Measurements from ENCODE around the gene SHF.
A peak's percentile ranks its signal among the peaks of the same experiment; 100 is the strongest.
"Not testable (repeated sequence)": the region's sequence is repeated elsewhere in the genome, so short reads cannot be mapped to it uniquely, and the experiment has no call there.

SHF gene

GRCh38 chr15:45146405-45146804 is 41.4 kb downstream of the SHF start:
- DNase-seq = no peak

GRCh38 chr15:45144775-45145174 is 43.0 kb downstream of the SHF start:
- no peak for DNase-seq

DNA sequence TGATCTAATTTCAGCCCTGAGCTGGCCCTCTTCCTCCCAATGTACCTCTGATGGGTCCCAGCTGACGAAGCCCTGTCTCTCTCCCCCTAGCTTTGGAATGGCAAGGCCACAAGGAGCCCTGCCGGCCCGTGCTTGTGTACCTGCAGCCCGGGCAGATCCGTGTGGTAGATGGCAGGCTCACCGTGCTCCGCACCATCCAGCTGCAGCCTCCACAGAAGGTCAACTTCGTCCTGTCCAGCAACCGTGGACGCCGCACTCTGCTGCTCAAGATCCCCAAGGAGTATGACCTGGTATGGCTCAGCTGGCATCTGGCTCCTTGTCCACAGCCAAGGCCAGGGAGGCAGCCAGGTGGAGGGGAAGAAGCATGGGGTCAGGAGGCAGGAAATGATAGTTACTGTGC is 43.8 kb downstream of the SHF start:
- DNase-seq = no peak

DNA sequence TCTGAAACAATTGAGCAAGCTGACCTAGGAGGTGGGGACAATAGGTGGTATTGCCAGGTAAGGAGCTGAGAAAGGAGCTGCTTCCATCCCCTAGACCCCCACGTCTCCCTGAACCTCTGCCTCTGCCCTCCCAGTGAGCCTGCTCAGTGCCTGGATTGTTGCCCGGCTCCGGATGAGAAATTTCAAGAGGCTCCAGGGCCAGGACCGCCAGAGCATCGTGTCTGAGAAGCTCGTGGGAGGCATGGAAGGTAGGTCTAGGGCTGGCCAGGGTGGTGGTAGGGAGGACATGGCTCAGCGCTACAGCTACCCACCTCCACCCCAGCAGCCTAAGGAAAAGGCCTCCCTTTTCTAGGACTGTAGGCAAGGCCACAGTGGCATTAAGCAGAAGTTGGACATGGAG is 44.7 kb downstream of the SHF start:
- DNase-seq = no peak

- DNase-seq = no peak
Measured at GRCh38 chr15:45141386-45141785, 46.4 kb downstream of the SHF start.

DNA sequence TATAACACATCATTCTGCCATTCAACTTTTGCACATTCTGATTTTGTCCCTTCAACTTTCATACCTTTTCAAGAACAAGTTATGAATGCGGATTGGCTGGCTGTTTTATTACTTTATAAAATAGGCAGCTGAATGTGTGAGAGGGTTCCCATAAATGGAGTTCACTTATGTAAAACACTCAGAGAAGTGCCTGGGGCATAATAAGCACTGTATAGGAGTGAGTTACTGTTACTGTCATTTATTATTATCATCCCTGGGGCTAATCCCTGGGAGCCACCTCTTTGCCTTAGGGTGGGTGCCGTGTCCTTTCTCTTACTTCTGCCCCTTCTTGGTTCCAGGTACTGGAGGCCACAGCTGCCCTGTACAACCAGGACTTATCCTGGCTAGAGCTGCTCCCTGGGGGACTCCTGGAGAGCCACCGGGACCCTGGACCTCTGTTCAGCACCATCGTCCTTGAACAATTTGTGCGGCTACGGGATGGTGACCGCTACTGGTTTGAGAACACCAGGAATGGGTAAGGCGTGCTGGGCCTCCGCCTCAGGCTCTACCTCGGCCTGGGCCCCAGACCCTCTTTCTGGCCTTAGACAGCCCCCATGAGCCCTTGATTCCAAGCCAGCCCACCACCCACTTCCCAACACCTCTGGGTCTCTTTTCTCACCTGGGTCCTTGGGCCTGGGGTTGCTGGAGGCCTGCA is 47.1 kb downstream of the SHF start:
- DNase-seq = no peak

DNA sequence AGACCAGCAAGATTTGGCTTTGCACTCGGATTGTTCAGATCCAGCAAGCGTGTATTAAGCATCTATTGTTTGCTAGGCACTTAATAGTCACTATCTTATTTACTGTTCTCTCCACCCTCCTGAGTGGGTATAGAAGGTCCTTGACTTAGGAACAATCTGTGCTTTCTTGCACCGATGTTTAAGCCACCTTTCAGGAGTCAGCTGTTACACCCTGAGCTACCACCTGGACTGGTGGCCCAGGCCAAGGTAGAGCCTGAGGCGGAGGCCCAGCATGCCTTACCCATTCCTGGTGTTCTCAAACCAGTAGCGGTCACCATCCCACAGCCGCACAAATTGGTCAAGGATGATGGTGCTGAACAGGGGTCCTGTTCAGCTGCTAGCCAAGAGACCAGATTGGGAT is 48.0 kb downstream of the SHF start:
- DNase-seq = no peak

- no peak for DNase-seq
Measured at GRCh38 chr15:45138814-45139765, 48.7 kb downstream of the SHF start.

- DNase-seq = no peak
Measured at GRCh38 chr15:45137703-45138102, 50.1 kb downstream of the SHF start.

DNA sequence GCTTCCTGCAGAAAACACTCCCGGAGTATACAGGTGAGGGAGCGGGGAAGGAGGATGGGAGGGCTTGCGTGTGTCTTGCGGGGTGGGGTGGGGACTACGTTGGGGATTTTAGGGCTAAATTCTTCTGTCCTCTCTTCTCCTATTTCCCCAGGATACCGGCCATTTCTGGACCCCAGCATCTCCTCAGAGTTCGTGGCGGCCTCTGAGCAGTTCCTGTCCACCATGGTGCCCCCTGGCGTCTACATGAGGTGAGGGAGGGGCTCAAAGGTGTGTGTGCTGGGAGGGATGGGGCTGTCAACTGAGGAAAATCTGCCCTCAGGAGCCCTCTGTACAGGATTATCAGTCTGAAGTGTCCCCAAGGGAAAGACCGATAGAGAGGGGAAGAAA is 51.4 kb downstream of the SHF start:
- DNase-seq = peak in 1 of 2 experiments; percentile 23

DNA sequence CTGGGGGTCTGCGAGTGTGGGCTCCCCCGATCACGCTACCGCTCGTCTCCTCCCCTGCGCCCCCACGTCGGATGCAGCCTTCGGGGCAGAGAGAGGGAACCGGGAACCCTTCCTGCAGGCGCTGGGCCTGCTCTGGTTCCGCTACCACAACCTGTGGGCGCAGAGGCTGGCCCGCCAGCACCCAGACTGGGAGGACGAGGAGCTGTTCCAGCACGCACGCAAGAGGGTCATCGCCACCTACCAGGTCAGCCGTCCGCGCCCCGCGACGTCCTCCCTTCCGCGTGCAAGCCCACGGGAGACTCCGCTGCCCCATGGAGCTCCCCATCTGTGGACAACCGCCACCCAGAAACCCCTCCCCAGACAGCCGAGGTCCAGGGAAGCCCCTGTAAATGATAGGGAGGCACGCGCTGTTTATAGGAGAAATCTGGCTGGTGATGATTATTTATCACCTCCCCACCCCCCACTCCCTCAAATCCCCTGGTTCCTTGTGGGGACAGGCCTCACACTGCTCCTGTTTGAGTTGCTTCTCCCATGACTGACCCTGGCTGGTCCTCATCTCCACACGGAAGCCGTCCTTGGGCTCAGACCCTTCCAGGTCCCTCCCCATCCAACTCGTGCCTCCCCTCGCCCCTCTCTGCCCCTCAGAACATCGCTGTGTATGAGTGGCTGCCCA is 51.9 kb downstream of the SHF start:
- DNase-seq = not testable (repeated sequence)

GRCh38 chr15:45134682-45135604 is 52.8 kb downstream of the SHF start:
- peak in 1 of 2 experiments; percentile 70 for DNase-seq

DNA sequence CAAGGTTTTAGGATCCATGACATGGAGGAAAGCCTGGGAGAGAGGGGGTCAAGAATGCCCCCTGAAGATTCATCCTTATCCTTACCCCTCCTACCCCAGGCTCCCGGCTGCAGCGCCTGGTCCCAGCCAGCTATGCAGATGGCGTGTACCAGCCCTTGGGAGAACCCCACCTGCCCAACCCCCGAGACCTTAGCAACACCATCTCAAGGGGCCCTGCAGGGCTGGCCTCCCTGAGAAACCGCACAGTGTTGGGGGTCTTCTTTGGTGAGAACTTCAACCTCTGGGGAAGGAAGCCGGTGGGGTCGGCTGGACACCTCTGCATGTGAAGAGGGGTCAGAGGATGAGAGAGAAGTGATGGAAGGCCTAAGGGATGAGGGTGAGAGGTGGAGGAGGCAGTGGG is 53.7 kb downstream of the SHF start:
- DNase-seq = no peak

DNA sequence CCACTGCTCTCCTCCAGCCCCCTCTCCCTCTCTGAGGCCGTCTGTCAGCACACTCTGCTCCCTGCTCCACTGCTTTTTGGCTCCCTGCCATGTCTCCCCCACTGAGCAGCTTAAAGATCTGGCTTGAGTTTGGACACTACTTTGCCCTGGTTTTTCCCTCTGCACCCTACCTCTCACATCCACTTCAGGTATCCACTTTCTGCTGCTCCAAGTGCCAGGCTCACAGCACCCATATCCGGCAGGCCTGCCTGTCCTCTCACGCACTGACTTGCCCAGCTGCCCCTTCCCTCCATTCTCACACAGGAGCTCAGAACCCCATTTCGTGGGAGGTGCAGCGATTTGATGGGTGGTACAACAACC is 54.2 kb downstream of the SHF start:
- DNase-seq = peak in 1 of 2 experiments; percentile 6

DNA sequence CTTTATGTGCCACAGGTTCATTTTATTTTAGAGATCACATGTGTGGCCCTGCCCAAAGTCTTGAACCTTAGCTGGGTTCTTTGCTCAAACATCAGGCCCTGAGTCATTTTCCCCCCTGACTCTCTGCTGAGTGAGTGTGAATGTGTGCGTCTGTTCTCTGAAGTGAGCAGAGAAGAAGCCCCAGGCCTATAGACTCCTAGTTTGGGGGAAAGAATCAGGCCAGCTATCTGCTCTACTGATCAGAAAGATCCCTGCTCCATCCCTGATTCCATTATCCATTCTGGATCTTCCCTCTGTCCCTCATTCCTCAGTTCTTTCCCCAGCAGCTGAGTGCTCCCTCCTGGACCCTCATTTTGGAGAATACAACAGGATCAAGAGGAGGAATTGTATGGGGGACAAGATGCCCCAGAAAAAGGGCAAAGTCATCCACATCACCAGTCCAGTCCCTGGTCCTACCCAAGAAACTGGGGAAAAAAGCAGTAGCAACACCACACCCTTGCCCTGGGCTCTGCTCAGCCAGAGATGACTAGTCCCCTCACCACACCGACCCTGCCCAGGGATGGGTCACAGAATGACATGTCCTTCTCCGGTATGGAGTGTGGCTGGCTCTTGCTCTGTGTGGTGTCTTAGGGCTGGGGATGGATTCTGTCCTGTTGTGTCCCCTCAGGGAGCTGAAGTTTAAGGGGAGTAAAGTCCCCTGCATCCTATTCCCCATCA is 54.8 kb downstream of the SHF start:
- DNase-seq = no peak

DNA sequence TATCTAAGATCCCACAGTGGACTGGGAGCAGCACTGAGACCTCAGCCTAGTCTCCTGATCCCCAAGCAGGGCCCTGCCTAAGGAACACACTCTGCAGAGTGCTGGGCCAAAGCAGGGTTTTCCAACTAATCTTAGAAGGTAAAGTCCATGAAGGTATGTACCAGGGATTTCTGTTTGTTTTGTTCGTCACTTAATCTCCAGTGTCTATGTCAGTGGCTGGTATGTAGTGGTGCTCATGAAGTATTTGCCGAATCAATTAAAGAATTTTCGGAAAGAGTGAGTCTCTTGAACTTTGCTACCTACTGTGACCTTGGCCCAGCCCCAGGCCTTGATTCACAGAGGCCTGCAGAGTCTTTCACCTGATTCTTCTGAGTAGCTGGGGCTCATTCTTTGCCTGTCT is 56.3 kb downstream of the SHF start:
- no peak for DNase-seq

DNA sequence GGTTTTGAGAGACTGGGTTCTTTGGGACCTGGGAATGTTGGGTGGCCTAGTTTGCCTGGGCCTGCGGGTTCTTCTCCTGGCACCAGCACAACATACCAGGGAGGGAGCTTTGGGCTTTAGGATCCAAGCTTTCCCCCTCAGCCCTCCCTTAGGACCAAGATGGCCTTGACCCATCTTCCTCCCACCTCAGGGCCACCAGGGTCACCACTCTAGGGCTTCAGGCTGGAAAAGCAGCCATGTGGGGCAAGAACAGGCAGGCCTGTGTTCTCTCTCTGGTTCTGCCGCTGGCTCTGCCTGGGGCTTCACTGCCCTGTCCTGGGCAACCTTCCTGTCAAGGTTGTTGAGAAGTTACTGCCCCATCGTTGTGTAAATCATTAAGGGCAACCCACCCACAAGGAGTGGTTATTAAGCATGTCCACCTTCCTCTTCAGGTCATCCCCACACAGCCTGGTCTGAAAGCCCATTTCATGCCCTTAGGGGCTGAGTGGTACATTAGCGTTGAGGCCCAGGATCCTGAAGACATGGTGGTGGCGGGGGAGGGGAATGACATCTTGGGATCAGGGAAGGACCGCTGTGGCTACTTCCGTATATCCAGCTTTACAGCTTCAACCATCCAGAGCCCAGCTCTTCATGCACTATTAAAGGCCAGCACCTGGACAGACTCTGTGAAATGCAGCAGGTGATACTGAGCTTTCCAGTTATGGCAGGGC is 57.3 kb downstream of the SHF start:
- DNase-seq = no peak

GRCh38 chr15:45129651-45130129 is 58.1 kb downstream of the SHF start, which contains the start of the genes DUOX1 and DUOXA1:
Gene DUOX1 (plus strand): TSS chr15:45129994. CDS start chr15:45131967, 1,973 bp downstream.
Gene DUOXA1 (minus strand): TSS chr15:45129879. CDS start chr15:45123014, 6,865 bp downstream.
- peak in 1 of 2 experiments; percentile 28 for DNase-seq

DNA sequence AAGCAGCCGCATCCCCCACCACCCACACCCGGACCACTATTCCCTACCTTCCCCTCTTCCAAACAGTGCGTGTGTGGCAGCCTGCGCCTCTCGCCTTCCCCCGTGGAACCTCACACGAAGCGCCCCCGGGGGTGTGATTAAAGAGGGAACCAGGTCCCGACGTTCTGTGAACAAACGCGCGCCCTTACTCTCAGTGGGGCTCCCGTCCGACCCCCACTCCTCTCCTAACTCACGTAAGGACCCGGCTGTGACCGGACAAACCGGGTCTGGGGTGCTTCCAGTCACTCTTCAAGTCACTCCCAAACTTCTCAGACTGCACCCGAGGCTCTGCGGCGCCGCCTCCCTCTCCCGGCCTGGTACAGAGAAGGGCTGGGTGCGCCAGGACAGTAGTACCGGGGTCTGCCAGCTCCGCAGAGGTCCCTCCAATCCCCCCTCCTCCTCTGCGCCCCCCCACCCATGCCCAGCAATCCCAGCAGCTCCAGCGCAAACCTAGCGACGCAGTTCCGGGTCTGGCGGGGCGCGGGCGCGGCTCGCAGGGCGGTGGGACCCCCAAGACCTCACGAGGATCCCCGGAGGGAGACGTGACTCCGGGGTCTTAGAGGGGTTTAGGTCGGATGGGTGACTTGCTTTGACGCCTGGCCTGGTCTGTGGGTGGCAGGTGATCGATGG is 58.7 kb downstream of the SHF start:
- DNase-seq = no peak

DNA sequence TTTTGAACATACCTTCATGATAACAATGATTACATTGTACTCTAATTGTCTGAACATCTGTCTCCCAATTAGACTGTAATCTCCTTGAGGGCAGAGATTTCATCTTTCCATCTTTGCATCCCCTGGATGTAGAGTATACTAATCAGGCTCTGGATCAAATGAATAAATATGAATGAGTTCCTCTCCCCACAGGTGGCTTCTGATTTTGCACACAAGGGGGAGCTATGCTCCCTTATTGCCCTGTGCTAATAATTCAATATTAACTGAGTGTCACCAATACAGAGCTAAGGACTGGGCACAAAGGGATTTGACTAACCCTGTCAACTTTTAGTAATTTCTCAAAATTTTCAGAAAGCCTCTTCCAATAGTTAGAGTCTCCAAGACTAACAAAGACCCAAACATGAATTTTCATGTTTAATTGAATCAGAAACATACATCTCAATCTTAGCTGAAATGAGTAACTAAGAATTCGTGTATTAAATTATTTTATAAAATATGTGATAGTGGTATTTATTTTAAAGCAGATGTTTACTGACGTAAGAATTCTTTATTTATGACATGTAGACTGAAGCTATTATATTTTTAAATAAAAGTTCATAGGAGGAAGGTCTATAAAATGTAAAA is 61.1 kb downstream of the SHF start:
- peak; percentile 10 to 32 for DNase-seq
